HUES64 (cell line): ENCODE results near the gene CDKAL1.

ENCODE experiments used
- H3K27ac ChIP-seq: 2 replicates; pipeline ENCODE4 v1.7.0; 2013; ENCODE audit warnings: low read depth, low read length, inconsistent platforms
- H3K27me3 ChIP-seq: 2 replicates; pipeline ENCODE4 v1.6.1; 2013; ENCODE audit warnings: mild to moderate bottlenecking, low read length; ENCODE audit not compliant: insufficient read depth
- H3K36me3 ChIP-seq: 2 replicates; pipeline ENCODE4 v1.6.1; 2013; ENCODE audit warnings: mild to moderate bottlenecking, low read length; ENCODE audit not compliant: insufficient read depth
- H3K4me1 ChIP-seq: 2 replicates; pipeline ENCODE4 v1.6.1; 2013; ENCODE audit warnings: mild to moderate bottlenecking, low read length, moderate library complexity; ENCODE audit not compliant: insufficient read depth
- H3K4me3 ChIP-seq: 2 replicates; pipeline ENCODE4 v1.5.1; 2013; ENCODE audit warnings: mild to moderate bottlenecking, low read length, moderate library complexity
- H3K9ac ChIP-seq: 2 replicates; pipeline ENCODE4 v1.6.1; 2013; ENCODE audit warnings: mild to moderate bottlenecking, low read depth, low read length
- H3K9me3 ChIP-seq: 2 replicates; pipeline ENCODE4 v1.6.1; 2013; ENCODE audit warnings: low read depth, low read length; ENCODE audit not compliant: insufficient read depth
- WGBS: fragments of 150-250, 120-280 bp; methylation state at CpG from one replicate; pipeline ENCODE4 v1.1.7; 2013; ENCODE audit warnings: missing lambda C conversion rate; 5-methylcytosine and 5-hydroxymethylcytosine counted together

CDKAL1 gene

DNA sequence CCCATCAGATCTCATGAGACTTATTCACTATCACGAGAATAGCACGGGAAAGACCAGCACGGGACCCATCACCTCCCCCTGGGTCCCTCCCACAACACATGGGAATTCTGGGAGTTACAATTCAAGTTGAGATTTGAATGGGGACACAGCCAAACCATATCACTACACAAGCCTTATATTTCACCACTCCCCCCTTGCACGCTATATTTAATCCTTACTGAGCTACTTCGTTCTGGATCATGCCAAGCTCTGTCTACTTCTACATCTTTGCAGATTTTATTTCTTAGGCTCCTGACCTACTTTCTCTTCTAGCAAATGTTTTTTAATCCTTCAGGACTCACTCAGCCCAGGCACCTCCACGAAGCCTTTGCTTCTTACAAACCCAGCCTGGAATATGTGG lies 606.7 kb downstream of the CDKAL1 start:
- Histone ChIP-seq H3K4me3 (no peak overlapping the region), H3K4me1 (peaks cover 10% of the 10 kb centered on the region), H3K27ac (no peak overlapping the region), H3K36me3 (no peaks in the 10 kb centered on the region), H3K27me3 (no peaks in the 10 kb centered on the region), H3K9ac (no peak overlapping the region), H3K9me3 (no peaks in the 10 kb centered on the region)
- 95% methylated on average over 6 of the region's 6 CpGs for WGBS

DNA sequence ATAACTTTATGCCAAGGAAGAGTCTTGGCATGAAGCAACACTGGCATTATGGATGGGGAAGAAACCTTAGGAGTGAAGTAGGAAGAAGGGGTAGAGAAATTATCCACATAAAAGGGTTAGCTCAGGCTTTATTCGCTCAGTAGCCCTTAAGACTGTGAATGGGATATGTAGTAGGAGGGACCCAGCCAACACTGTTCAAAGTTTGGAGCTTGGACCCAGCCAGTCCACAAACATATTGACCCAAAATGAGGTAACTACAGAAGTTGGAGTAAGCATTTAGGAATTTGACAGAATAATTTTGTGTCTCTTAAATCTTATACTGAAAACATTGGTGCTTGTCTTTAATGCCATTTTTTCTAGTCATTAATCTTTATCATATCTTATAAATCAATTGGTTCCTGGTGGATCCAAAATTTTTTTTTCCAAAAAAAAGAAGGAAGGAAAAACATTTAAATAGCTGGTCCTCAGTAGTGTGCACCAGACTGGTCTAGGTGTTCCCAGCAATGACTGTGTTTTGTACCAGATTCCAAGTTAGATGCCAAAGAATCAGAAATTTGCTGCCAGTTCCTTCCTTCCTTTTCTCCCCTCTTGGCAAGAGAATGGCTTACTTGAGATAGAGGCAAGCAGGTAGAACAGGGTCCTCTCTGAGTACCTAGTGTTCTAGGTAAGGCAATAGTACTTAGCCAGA lies 607.5 kb downstream of the CDKAL1 start:
- Histone ChIP-seq H3K4me3 (no peak overlapping the region), H3K27me3 (no peaks in the 10 kb centered on the region), H3K4me1 (peaks cover 10% of the 10 kb centered on the region), H3K9ac (no peak overlapping the region), H3K9me3 (no peaks in the 10 kb centered on the region), H3K36me3 (no peaks in the 10 kb centered on the region), H3K27ac (no peak overlapping the region)
- WGBS, result 90% methylated on average over 1 of the region's 1 CpG

DNA sequence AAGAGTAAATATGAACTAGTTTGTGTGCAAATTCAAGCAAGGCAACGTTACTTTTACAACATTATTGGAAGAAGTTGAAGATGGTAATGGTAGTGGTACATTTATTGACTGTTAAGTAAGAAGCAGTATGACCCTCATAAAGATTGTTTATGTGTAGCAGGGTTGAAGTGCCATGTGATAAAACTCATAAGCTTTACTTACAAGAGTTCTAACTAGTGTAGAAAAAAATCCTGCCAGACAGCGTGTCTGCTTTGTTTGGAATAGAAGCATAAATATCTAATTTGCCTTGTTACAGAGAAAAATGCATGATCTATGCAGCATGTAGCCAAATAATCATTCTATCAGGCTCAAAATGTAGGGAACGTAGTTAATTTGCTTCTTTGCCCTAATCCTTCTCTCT lies 608.5 kb downstream of the CDKAL1 start:
- H3K4me3 ChIP-seq, result no peak overlapping the region
- H3K9ac ChIP-seq, result no peak overlapping the region
- no peak overlapping the region for H3K27ac ChIP-seq
- no peaks in the 10 kb centered on the region for H3K9me3 ChIP-seq
- WGBS, result 96% methylated on average over 3 of the region's 3 CpGs
- H3K36me3 ChIP-seq, result no peaks in the 10 kb centered on the region
- H3K4me1 ChIP-seq, result peaks cover 8% of the 10 kb centered on the region; the same call in 1 of the 2 replicates
- no peaks in the 10 kb centered on the region for H3K27me3 ChIP-seq

DNA sequence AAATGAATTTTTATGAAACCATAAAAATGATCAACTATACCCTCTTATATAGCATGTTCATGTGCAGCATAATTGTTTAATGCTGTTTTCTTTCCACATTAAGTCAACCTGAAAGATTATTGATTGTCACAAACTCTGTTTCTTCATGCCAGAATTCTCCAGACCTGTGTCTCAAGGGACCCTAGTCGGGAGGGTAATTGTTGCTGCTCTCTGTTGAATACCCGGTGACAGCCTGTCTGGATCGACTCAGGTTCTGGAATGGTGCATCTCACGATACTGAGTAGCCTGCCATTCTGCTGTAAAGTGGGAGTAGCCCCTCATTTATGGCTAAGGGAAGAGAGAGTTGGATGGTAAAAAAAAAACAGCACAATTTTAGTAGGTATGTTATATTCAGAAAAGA lies 609.4 kb downstream of the CDKAL1 start:
- no peak overlapping the region for H3K9ac ChIP-seq
- H3K36me3 ChIP-seq, result no peaks in the 10 kb centered on the region
- H3K4me3 ChIP-seq, result no peak overlapping the region
- whole genome bisulfite sequencing, result 87% methylated on average over 4 of the region's 4 CpGs
- H3K27ac ChIP-seq, result no peak overlapping the region
- H3K27me3 ChIP-seq, result no peaks in the 10 kb centered on the region
- H3K4me1 ChIP-seq, result peaks cover 8% of the 10 kb centered on the region; the same call in 1 of the 2 replicates
- no peaks in the 10 kb centered on the region for H3K9me3 ChIP-seq

DNA sequence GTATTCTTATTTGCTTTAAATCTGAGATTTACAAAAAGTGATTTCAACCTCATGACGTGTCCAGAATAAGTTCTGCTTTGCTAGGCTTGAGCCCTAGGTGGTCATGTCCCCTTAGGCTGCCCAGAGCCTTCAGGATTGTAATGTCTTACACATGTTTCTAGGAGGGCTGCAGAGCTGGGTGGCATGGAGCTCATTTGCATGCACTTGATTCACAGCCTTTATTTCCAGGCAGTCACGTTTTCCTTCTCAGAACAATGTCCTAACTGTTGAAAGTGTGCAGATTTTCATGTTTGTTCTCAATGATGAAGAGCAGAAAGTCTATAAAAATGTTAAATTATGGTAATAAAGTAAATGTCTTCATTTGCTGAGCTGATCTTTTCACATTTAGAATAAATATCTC lies 610.7 kb downstream of the CDKAL1 start:
- no peak overlapping the region for H3K27ac ChIP-seq
- H3K4me1 ChIP-seq, result peaks cover 8% of the 10 kb centered on the region; the same call in 1 of the 2 replicates
- H3K27me3 ChIP-seq, result no peaks in the 10 kb centered on the region
- no peaks in the 10 kb centered on the region for H3K36me3 ChIP-seq
- no peak overlapping the region for H3K9ac ChIP-seq
- H3K9me3 ChIP-seq, result no peaks in the 10 kb centered on the region
- H3K4me3 ChIP-seq, result no peak overlapping the region
- 75% methylated on average over 2 of the region's 2 CpGs for WGBS

DNA sequence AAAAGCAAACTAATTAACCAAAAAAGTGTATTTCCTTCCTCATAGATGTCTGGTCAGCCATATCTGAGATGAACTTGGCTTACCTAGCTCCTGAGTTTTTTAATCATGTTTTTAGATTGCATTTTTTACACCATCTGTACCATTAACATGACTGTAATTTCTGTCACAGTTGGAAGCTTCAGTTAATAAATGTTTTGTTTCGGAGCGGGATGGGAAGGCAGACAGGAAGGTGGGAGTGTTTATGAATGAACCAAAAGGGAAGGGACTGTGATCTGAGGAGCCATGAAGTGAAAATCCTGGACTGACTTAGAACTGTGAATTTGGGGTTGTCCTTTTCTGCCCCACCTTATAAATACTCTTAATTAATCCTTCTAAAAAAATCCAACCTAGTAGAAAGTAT lies 613.7 kb downstream of the CDKAL1 start:
- Histone ChIP-seq H3K27ac (no peak overlapping the region), H3K9ac (no peak overlapping the region), H3K9me3 (no peaks in the 10 kb centered on the region), H3K36me3 (no peaks in the 10 kb centered on the region), H3K4me3 (no peak overlapping the region), H3K27me3 (no peaks in the 10 kb centered on the region), H3K4me1 (peaks cover 8% of the 10 kb centered on the region; the same call in 1 of the 2 replicates)
- 96% methylated on average over 2 of the region's 2 CpGs for WGBS

DNA sequence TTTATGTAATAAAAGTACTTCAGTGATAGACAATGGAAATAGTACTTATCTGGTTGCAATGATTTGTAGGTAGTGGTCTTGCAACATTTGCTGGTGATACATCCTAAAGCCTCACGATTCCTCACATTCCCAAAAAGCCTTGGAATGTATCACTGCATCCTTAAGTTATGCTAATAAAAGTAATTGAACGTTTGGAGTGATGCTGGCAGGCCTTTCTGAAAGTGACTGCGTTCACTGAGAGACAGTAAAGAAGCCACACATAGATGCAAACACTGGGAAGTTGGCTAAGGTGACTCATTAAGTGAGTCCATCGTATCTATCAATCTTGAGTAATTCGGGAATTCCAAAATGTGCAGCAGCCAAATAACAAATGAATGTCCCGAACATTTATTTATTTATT lies 615.2 kb downstream of the CDKAL1 start:
- no peaks in the 10 kb centered on the region for H3K9me3 ChIP-seq
- no peak overlapping the region for H3K4me3 ChIP-seq
- H3K9ac ChIP-seq, result no peak overlapping the region
- no peaks in the 10 kb centered on the region for H3K36me3 ChIP-seq
- no peaks in the 10 kb centered on the region for H3K27me3 ChIP-seq
- peaks cover 8% of the 10 kb centered on the region; the same call in 1 of the 2 replicates for H3K4me1 ChIP-seq
- H3K27ac ChIP-seq, result no peak overlapping the region
- WGBS, result 91% methylated on average over 6 of the region's 6 CpGs

DNA sequence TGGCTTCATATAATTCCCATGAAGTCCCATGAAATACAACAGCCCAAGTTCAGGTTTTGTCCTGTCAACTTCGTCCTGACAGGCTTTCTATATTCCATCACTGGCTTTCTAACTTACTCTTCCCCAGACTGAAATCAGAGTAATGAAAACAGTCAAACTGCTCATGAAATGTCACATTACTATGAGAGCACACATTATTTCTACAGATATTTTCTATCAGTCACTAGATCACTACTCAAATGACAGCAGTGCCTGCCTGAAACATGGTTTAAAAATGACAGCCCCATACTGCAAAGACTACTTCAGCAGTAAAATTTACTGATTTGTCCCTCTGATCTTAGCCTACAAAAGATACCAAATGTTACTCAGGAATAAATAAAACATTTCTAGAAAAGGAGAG lies 616.4 kb downstream of the CDKAL1 start:
- H3K36me3 ChIP-seq, result no peaks in the 10 kb centered on the region
- no peak overlapping the region for H3K27ac ChIP-seq
- no peaks in the 10 kb centered on the region for H3K27me3 ChIP-seq
- peaks cover 8% of the 10 kb centered on the region; the same call in 1 of the 2 replicates for H3K4me1 ChIP-seq
- no peak overlapping the region for H3K4me3 ChIP-seq
- 87% methylated on average over 1 of the region's 1 CpG for WGBS
- H3K9ac ChIP-seq, result no peak overlapping the region
- no peaks in the 10 kb centered on the region for H3K9me3 ChIP-seq

DNA sequence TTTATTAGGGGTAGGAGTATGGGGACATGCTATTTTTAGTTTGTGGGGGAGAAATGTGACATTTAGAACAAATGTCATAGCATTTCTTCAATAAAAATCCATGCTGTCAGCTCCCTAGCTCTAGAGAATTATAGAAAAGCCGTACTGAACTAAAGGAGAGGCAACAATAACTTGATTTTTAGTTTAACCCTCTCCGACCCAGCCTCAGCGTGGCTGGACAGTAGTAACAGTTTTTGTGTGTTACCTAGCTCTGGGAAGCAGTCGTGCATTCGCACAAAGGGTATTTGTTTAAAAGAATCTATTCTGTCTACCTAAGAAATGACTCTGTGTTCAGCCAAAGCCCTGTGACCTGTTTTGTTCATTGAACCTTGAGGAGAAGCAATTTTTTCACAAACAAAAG lies 616.9 kb downstream of the CDKAL1 start:
- Histone ChIP-seq H3K9me3 (no peaks in the 10 kb centered on the region), H3K4me1 (peaks cover 8% of the 10 kb centered on the region; the same call in 1 of the 2 replicates)

GRCh38 chr6:21151530-21151929 lies 617.3 kb downstream of the CDKAL1 start:
- peaks cover 8% of the 10 kb centered on the region; the same call in 1 of the 2 replicates for H3K4me1 ChIP-seq
- no peak overlapping the region for H3K4me3 ChIP-seq
- no peak overlapping the region for H3K9ac ChIP-seq
- no peaks in the 10 kb centered on the region for H3K9me3 ChIP-seq
- no peaks in the 10 kb centered on the region for H3K27me3 ChIP-seq
- H3K36me3 ChIP-seq, result no peaks in the 10 kb centered on the region
- H3K27ac ChIP-seq, result no peak overlapping the region
- WGBS, result 87% methylated on average over 4 of the region's 5 CpGs

More for the DNA sequence above, 616.9 kb downstream of the CDKAL1 start:
- Histone ChIP-seq H3K4me3 (no peak overlapping the region), H3K27me3 (no peaks in the 10 kb centered on the region), H3K36me3 (no peaks in the 10 kb centered on the region), H3K9ac (no peak overlapping the region), H3K27ac (no peak overlapping the region)
- 85% methylated on average over 5 of the region's 5 CpGs for WGBS

- H3K4me3 ChIP-seq, result no peak overlapping the region
- 92% methylated on average over 4 of the region's 4 CpGs for WGBS
- peaks cover 17% of the 10 kb centered on the region for H3K4me1 ChIP-seq
- H3K27ac ChIP-seq, result no peak overlapping the region
- no peaks in the 10 kb centered on the region for H3K9me3 ChIP-seq
- H3K9ac ChIP-seq, result no peak overlapping the region
- H3K27me3 ChIP-seq, result no peaks in the 10 kb centered on the region
- no peaks in the 10 kb centered on the region for H3K36me3 ChIP-seq
Observed at GRCh38 chr6:21157186-21157929, 623.1 kb downstream of the CDKAL1 start.
